ENCODE results near the gene PKIG.
"Not testable (repeated sequence)": the region's sequence is repeated elsewhere in the genome, so short reads cannot be mapped to it uniquely, and the experiment has no call there.

The PKIG gene

GRCh38 chr20:44582311-44583025 lies at the start of gene PKIG:
Gene PKIG (plus strand): TSS chr20:44582579. CDS start chr20:44614557, 31,978 bp downstream.
- DNase-seq, result no peak

- no peak for DNase-seq
Observed at GRCh38 chr20:44532981-44533331, 49.4 kb upstream of the PKIG start.

- DNase-seq, result no peak
Observed at GRCh38 chr20:44533928-44534327, 48.5 kb upstream of the PKIG start.

- DNase-seq, result no peak
Observed at GRCh38 chr20:44536175-44536574, 46.2 kb upstream of the PKIG start.

- DNase-seq, result no peak
Observed at GRCh38 chr20:44537993-44538392, 44.4 kb upstream of the PKIG start.

- no peak for DNase-seq
Observed at GRCh38 chr20:44540834-44541233, 41.5 kb upstream of the PKIG start.

GRCh38 chr20:44541992-44542391 lies 40.4 kb upstream of the PKIG start:
- no peak for DNase-seq

GRCh38 chr20:44542890-44543289 lies 39.5 kb upstream of the PKIG start:
- no peak for DNase-seq

- no peak for DNase-seq
Observed at GRCh38 chr20:44543358-44543757, 39.0 kb upstream of the PKIG start.

- DNase-seq, result no peak
Observed at GRCh38 chr20:44544263-44544662, 38.1 kb upstream of the PKIG start.

GRCh38 chr20:44547419-44547818 lies 35.0 kb upstream of the PKIG start:
- DNase-seq, result no peak

GRCh38 chr20:44549123-44549522 lies 33.3 kb upstream of the PKIG start:
- no peak for DNase-seq

GRCh38 chr20:44552050-44552449 lies 30.3 kb upstream of the PKIG start:
- DNase-seq, result no peak

- no peak for DNase-seq
Observed at GRCh38 chr20:44552568-44552949, 29.8 kb upstream of the PKIG start.

GRCh38 chr20:44552950-44553908 lies 29.1 kb upstream of the PKIG start:
- no peak for DNase-seq

GRCh38 chr20:44559302-44559701 lies 23.1 kb upstream of the PKIG start:
- DNase-seq, result no peak

- no peak for DNase-seq
Observed at GRCh38 chr20:44560229-44560628, 22.1 kb upstream of the PKIG start.

- not testable (repeated sequence) for DNase-seq
Observed at GRCh38 chr20:44560818-44561217, 21.6 kb upstream of the PKIG start.

GRCh38 chr20:44561876-44562275 lies 20.5 kb upstream of the PKIG start:
- no peak for DNase-seq

- no peak for DNase-seq
Observed at GRCh38 chr20:44566018-44566417, 16.4 kb upstream of the PKIG start.

GRCh38 chr20:44566811-44567210 lies 15.6 kb upstream of the PKIG start:
- no peak for DNase-seq

GRCh38 chr20:44570367-44570766 lies 12.0 kb upstream of the PKIG start:
- DNase-seq, result no peak

- DNase-seq, result no peak
Observed at GRCh38 chr20:44571362-44571988, 10.9 kb upstream of the PKIG start.
